ENCODE measurements around the gene PDE11A. TPM values are rescaled to one million over a fixed set of nuclear protein-coding genes. Genes with fewer than 3 reads are reported as not detected.

The PDE11A gene
- total RNA-seq, 4 donors from 2014 or later = under 0.01 to 0.58 (median under 0.01) TPM; not detected in 1

DNA sequence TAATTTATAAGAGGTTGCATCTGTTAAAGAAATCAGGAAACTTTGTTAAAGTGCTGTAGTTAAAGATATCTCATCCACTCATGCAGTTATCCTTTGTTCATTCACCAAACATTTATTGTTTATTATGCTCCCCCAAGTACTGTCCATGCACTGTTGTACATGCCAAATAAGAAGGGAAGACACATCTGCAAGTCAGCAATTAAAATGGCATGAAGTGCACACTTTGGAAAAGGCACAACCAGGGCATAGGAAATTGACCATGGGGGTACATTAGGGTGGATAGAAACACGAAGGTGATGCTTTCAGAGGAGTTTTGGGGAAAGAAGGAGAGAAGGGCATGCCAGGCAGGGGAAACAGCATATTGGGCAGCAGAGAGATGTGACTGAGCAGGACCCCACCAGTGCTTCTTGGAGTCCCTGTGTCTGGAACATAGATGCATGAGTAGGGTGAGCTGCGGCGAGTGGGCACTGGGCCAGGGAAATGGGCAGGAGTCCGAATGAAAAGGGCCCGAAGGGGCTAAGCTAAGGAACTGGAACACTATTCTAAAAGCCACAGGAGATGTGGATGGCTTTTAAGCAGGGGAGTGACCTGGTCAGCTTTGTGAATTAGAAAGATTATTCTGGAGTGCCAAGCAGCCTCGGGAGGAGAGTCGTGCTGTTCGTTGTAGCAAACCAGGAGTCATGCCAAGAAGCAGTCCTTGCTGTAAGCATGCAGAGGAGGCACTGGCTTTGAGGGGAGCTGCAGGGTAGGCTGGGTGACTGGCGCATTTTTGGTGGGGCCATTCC is 363.7 kb downstream of the PDE11A start:
- TF ChIP-seq, protein P1, sequence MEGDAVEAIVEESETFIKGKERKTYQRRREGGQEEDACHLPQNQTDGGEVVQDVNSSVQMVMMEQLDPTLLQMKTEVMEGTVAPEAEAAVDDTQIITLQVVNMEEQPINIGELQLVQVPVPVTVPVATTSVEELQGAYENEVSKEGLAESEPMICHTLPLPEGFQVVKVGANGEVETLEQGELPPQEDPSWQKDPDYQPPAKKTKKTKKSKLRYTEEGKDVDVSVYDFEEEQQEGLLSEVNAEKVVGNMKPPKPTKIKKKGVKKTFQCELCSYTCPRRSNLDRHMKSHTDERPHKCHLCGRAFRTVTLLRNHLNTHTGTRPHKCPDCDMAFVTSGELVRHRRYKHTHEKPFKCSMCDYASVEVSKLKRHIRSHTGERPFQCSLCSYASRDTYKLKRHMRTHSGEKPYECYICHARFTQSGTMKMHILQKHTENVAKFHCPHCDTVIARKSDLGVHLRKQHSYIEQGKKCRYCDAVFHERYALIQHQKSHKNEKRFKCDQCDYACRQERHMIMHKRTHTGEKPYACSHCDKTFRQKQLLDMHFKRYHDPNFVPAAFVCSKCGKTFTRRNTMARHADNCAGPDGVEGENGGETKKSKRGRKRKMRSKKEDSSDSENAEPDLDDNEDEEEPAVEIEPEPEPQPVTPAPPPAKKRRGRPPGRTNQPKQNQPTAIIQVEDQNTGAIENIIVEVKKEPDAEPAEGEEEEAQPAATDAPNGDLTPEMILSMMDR (IDR thresholded peaks at IDR 0.05) = no peak
- TF ChIP-seq POLR2A (IDR thresholded peaks at IDR 0.05; ENCODE audit: low read depth) = no peak
- TF ChIP-seq POLR2AphosphoS5 (IDR thresholded peaks at IDR 0.05) = no peak
- no peak for TF ChIP-seq EP300 (IDR thresholded peaks at IDR 0.05)
- Histone ChIP-seq H3K4me3 (no peak overlapping the region), H3K9me3 (no peaks in the 10 kb centered on the region), H3K27me3 (no peaks in the 10 kb centered on the region), H3K4me1 (no peaks in the 10 kb centered on the region), H3K27ac (replicated peaks in 1 of 4) (no peak overlapping the region), H3K36me3 (no peaks in the 10 kb centered on the region)
- 78% methylated on average over 9 of the region's 9 CpGs for WGBS
- DNase-seq (ENCODE audit: extremely low spot score) = no peak
- intact Hi-C loops (cut with DNase I) = no loop called here

DNA sequence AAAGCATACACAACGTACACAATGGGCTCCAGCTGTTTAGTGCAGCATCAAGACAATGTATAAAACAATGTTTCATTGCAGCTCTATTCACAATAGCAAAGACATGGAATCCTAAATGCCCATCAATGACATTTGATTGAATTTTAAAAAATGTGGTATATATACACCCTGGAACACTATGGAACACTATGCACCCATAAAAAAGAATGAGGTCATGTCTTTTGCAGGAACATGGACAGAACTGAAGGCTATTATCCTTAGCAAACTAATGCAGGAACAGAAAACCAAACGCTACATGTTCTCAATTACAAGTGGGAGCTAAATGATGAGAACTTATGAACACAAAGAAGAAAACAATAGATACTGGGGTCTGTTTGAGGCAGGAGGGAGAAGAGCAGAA is 364.5 kb downstream of the PDE11A start:
- H3K4me1 ChIP-seq = no peaks in the 10 kb centered on the region
- no peak overlapping the region for H3K4me3 ChIP-seq
- no peaks in the 10 kb centered on the region for H3K27me3 ChIP-seq
- DNase-seq (ENCODE audit: extremely low spot score) = no peak
- H3K36me3 ChIP-seq = no peaks in the 10 kb centered on the region
- no peak for TF ChIP-seq EP300 (IDR thresholded peaks at IDR 0.05)
- intact Hi-C loops (cut with DNase I) = no loop called here
- no peaks in the 10 kb centered on the region for H3K9me3 ChIP-seq
- 98% methylated on average over 2 of the region's 2 CpGs for WGBS
- H3K27ac ChIP-seq (replicated peaks in 1 of 4) = no peak overlapping the region

DNA sequence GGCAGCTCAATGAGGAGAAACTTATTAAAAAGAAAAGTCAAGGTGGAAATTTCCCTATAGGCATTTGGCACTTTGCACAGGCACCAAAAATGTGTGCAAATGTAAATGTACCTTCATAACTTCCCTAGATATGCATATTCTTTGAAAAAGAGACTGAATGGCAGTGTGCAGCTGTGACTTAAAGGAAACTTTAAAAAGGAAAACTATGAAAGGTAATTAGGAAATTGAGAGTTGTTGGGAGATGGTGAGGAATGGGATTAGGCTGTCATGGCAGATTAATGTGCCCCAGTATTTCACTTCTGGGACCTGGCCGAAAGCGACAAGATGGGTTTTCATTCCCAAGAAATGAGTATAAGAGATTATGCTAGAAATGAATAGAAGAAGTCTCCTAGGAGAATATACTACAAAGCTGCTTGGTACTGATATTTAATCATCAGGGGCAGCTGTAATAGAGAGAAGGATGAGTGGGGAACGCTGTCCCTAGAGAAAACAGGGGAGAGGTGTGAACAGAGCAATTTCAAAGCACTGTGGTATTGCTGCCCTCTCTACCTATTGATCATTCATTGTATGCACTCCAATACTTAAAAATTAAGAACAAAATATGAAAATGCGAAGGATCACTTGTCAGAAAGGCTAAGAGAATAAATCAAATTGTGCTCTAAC is 366.9 kb downstream of the PDE11A start:
- Histone ChIP-seq H3K36me3 (no peaks in the 10 kb centered on the region), H3K27me3 (no peaks in the 10 kb centered on the region), H3K4me1 (no peaks in the 10 kb centered on the region), H3K4me3 (no peak overlapping the region), H3K9me3 (no peaks in the 10 kb centered on the region), H3K27ac (replicated peaks in 1 of 4) (no peak overlapping the region)
- WGBS = 81% methylated on average over 4 of the region's 4 CpGs
- intact Hi-C loops (cut with DNase I) = no loop called here
- no peak for DNase-seq (ENCODE audit: extremely low spot score)
- TF ChIP-seq EP300 (IDR thresholded peaks at IDR 0.05) (no peak), POLR2AphosphoS5 (IDR thresholded peaks at IDR 0.05) (no peak)
- TF ChIP-seq, protein P1 (IDR thresholded peaks at IDR 0.05) = no peak

DNA sequence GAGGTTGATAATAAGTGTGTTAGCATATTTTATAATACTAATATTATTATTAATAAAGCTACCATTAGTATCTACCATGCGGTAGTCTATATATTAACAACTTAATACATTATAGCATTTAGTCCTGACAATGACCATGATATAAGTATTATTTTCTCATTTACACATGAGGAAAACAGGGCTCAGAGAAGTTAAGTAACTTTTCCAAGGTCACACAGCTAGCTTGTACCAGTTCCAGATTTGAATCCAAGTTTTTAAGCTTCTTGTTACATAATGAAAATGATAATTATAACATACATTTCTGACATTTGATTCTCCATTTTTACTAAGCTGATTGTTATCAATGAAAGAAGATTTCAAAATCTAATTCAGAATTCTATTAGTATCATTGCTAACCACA is 369.4 kb downstream of the PDE11A start:
- Histone ChIP-seq H3K27ac (replicated peaks in 1 of 4) (no peak overlapping the region), H3K36me3 (no peaks in the 10 kb centered on the region), H3K9me3 (no peaks in the 10 kb centered on the region), H3K4me3 (no peak overlapping the region), H3K27me3 (no peaks in the 10 kb centered on the region), H3K4me1 (no peaks in the 10 kb centered on the region)
- TF ChIP-seq, protein P1 (IDR thresholded peaks at IDR 0.05) = no peak
- no peak for TF ChIP-seq POLR2A (IDR thresholded peaks at IDR 0.05; ENCODE audit: low read depth)
- TF ChIP-seq EP300 (IDR thresholded peaks at IDR 0.05) = no peak
- TF ChIP-seq POLR2AphosphoS5 (IDR thresholded peaks at IDR 0.05) = no peak
- WGBS = 91% methylated on average over 1 of the region's 1 CpG
- intact Hi-C loops (cut with DNase I) = no loop called here
- no peak for DNase-seq (ENCODE audit: extremely low spot score)

DNA sequence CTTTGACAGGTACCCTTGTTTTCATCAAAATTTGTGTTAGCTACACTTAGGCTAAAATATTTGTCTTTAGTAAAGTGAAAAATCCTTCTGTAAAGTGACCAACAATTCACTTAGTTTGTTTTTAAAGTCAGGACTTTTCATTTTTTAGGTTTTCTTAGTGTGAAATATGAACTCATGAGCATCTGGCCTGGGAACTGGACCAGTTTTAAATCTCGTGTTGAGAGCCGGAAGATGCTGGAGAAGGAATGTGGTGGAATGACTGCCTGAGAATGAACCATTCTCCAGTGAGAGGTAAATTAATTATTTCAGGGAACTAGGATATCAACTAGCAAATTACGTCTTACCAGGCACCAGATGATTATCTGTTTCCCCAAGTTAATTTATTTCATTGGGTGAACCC is 374.3 kb downstream of the PDE11A start:
- Histone ChIP-seq H3K4me3 (no peak overlapping the region), H3K27me3 (no peaks in the 10 kb centered on the region), H3K36me3 (no peaks in the 10 kb centered on the region), H3K27ac (replicated peaks in 1 of 4) (no peak overlapping the region), H3K4me1 (no peaks in the 10 kb centered on the region), H3K9me3 (no peaks in the 10 kb centered on the region)
- no peak for TF ChIP-seq POLR2AphosphoS5 (IDR thresholded peaks at IDR 0.05)
- TF ChIP-seq, protein P1 (IDR thresholded peaks at IDR 0.05) = no peak
- no peak for TF ChIP-seq POLR2A (IDR thresholded peaks at IDR 0.05; ENCODE audit: low read depth)
- no peak for TF ChIP-seq EP300 (IDR thresholded peaks at IDR 0.05)
- WGBS = 48% methylated on average over 3 of the region's 3 CpGs
- intact Hi-C loops (cut with DNase I) = no loop called here
- DNase-seq (ENCODE audit: extremely low spot score) = peak; percentile 21
